A673 (cell line): ENCODE data around the gene SMPD2.

ENCODE experiments used
- EZH2 ChIP-seq: fragments of 200-600 bp; sonication (generic); IDR thresholded peaks from 2 replicates; pipeline ENCODE4 v1.6.1; 2017; ENCODE audit warnings: borderline replicate concordance, low read depth, mild to moderate bottlenecking, mixed read lengths, antibody characterized with exemption, low read length; ENCODE audit not compliant: poor library complexity, severe bottlenecking
- TF ChIP-seq, protein P1 (sequence below): fragments of 300-800, 200-600 bp; sonication (generic); conservative IDR thresholded peaks from 2 replicates; pipeline ENCODE4 v1.5.1; 2017; ENCODE audit warnings: low read depth, mild to moderate bottlenecking, antibody characterized with exemption, low read length, moderate library complexity, mixed read lengths

DNA sequence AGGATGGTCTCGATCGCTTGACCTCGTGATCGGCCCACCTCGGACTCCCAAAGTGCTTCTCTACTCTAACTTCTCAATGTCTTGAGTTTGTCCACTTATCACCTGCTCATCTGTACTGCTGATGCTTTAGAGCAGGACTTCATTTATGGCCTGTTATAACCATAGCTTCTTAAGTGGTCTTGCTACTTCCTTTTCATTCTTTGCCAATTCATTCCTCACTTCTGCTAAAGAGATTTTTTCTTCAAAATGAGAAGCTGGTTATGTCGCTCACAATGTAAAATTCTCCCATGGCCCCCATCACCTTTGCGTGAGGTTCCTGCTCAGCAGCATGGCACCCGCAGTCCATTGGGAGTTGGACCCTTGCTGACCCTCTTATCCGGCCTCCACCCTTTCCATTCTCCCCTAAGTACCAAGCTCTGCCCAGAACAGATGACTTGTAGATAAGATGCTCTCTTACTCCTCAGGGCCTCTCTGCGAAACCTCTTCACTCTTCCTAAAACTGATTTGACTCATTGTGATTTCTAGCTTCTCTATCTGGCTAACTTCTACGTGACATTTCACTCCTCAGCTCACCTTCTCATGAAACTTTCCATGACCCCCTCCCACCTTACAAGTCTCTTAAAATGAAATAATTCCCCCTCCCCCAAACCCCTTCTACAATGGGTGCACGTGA is 44.3 kb upstream of the SMPD2 start:
- TF ChIP-seq, protein P1, sequence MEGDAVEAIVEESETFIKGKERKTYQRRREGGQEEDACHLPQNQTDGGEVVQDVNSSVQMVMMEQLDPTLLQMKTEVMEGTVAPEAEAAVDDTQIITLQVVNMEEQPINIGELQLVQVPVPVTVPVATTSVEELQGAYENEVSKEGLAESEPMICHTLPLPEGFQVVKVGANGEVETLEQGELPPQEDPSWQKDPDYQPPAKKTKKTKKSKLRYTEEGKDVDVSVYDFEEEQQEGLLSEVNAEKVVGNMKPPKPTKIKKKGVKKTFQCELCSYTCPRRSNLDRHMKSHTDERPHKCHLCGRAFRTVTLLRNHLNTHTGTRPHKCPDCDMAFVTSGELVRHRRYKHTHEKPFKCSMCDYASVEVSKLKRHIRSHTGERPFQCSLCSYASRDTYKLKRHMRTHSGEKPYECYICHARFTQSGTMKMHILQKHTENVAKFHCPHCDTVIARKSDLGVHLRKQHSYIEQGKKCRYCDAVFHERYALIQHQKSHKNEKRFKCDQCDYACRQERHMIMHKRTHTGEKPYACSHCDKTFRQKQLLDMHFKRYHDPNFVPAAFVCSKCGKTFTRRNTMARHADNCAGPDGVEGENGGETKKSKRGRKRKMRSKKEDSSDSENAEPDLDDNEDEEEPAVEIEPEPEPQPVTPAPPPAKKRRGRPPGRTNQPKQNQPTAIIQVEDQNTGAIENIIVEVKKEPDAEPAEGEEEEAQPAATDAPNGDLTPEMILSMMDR = no peak
- no peak for TF ChIP-seq EZH2
